Measurements from ENCODE around the gene DGCR8.
A peak's percentile ranks its signal among the peaks of the same experiment; 100 is the strongest.

The DGCR8 gene

GRCh38 chr22:20079745-20080444, at the start of gene DGCR8:
DGCR8 (plus strand) TSS chr22:20080241; CDS start chr22:20085964, 5,723 bp downstream.
- peak; percentile 93 for DNase-seq

- DNase-seq = peak; percentile 46
Measured at GRCh38 chr22:20031732-20032406, 48.2 kb upstream of the DGCR8 start.

GRCh38 chr22:20032407-20032991, 47.5 kb upstream of the DGCR8 start:
- DNase-seq = no peak

GRCh38 chr22:20033045-20033706, 46.9 kb upstream of the DGCR8 start:
- DNase-seq = no peak

- no peak for DNase-seq
Measured at GRCh38 chr22:20034143-20034542, 45.9 kb upstream of the DGCR8 start.

- no peak for DNase-seq
Measured at GRCh38 chr22:20035375-20036083, 44.5 kb upstream of the DGCR8 start.

GRCh38 chr22:20036084-20036482, 44.0 kb upstream of the DGCR8 start:
- no peak for DNase-seq

- no peak for DNase-seq
Measured at GRCh38 chr22:20036535-20037392, 43.3 kb upstream of the DGCR8 start.

- DNase-seq = no peak
Measured at GRCh38 chr22:20037419-20037818, 42.6 kb upstream of the DGCR8 start.

- DNase-seq = no peak
Measured at GRCh38 chr22:20038574-20038973, 41.5 kb upstream of the DGCR8 start.

- DNase-seq = no peak
Measured at GRCh38 chr22:20039683-20040325, 40.2 kb upstream of the DGCR8 start.

GRCh38 chr22:20040327-20041200, 39.5 kb upstream of the DGCR8 start:
- DNase-seq = no peak

- DNase-seq = no peak
Measured at GRCh38 chr22:20043057-20043996, 36.7 kb upstream of the DGCR8 start.

- DNase-seq = no peak
Measured at GRCh38 chr22:20043997-20044342, 36.1 kb upstream of the DGCR8 start.

GRCh38 chr22:20044495-20045151, 35.4 kb upstream of the DGCR8 start:
- DNase-seq = no peak

GRCh38 chr22:20046730-20047129, 33.3 kb upstream of the DGCR8 start:
- DNase-seq = no peak

- no peak for DNase-seq
Measured at GRCh38 chr22:20051927-20052308, 28.1 kb upstream of the DGCR8 start.

GRCh38 chr22:20052309-20053259, 27.5 kb upstream of the DGCR8 start:
- no peak for DNase-seq

Measured in hematopoietic multipotent progenitor cell treated with erythropoietin and hydrocortisone succinate and interleukin-3 and kit ligand, for 4 days (in vitro differentiated cells).